ENCODE measurements around the gene FRAS1. TPM values are rescaled to one million over a fixed set of nuclear protein-coding genes. Genes with fewer than 3 reads are reported as not detected.

FRAS1 gene
- total and polyA plus RNA-seq, 4 experiments from 2014 or later: not detected

- H3K4me1 Mint-ChIP-seq: peaks cover 2 to 6% (median 4%) of the 10 kb centered on the region in 4 donors
- H3K4me3 Mint-ChIP-seq: no peak overlapping the region
- no peak overlapping the region for H3K4me3 ChIP-seq (ENCODE audit: low read length in 2 of 2)
- H3K9me3 ChIP-seq (ENCODE audit: control insufficient read depth in 1 of 2, low read length in 2 of 2): no peaks in the 10 kb centered on the region
- peaks cover 32 to 35% of the 10 kb centered on the region in 2 donors for H3K27me3 Mint-ChIP-seq
- no peaks in the 10 kb centered on the region for H3K36me3 Mint-ChIP-seq
- ChIA-PET POLR2A (ENCODE audit: partially characterized antibody) (no interaction called here), CTCF (ENCODE audit: partially characterized antibody) (no interaction called here)
- H3K27me3 ChIP-seq (ENCODE audit: insufficient read depth, low read length): peaks cover 14% of the 10 kb centered on the region
- intact Hi-C loops (cut with micrococcal nuclease): no loop called here
- H3K4me1 ChIP-seq (ENCODE audit: insufficient read depth, low read length): no peaks in the 10 kb centered on the region
- H3K36me3 ChIP-seq (ENCODE audit: insufficient read depth, low read length): no peaks in the 10 kb centered on the region
- no peak overlapping the region for H3K27ac ChIP-seq (ENCODE audit: low read depth, low read length)
- H3K9me3 Mint-ChIP-seq: peaks cover 0 to 2% (median 0%) of the 10 kb centered on the region in 8 donors
- DNase-seq: no peak
- no peak overlapping the region for H3K27ac Mint-ChIP-seq
Measured at GRCh38 chr4:78552389-78553042, 495.4 kb downstream of the FRAS1 start.

- DNase-seq: no peak
- H3K4me3 Mint-ChIP-seq: no peak overlapping the region
- H3K36me3 Mint-ChIP-seq: no peaks in the 10 kb centered on the region
- peaks cover 0 to 2% (median 0%) of the 10 kb centered on the region in 8 donors for H3K9me3 Mint-ChIP-seq
- H3K27ac ChIP-seq (ENCODE audit: low read depth, low read length): no peak overlapping the region
- no peaks in the 10 kb centered on the region for H3K4me1 ChIP-seq (ENCODE audit: insufficient read depth, low read length)
- H3K27me3 ChIP-seq (ENCODE audit: insufficient read depth, low read length): peaks cover 14% of the 10 kb centered on the region
- no peaks in the 10 kb centered on the region for H3K36me3 ChIP-seq (ENCODE audit: insufficient read depth, low read length)
- intact Hi-C loops (cut with micrococcal nuclease): no loop called here
- no peak overlapping the region for H3K4me3 ChIP-seq (ENCODE audit: low read length in 2 of 2)
- H3K27ac Mint-ChIP-seq: no peak overlapping the region
- no peaks in the 10 kb centered on the region for H3K9me3 ChIP-seq (ENCODE audit: control insufficient read depth in 1 of 2, low read length in 2 of 2)
- peaks cover 2 to 6% (median 4%) of the 10 kb centered on the region in 4 donors for H3K4me1 Mint-ChIP-seq
- peaks cover 32 to 35% of the 10 kb centered on the region in 2 donors for H3K27me3 Mint-ChIP-seq
- CTCF ChIA-PET (ENCODE audit: partially characterized antibody): no interaction called here
- POLR2A ChIA-PET (ENCODE audit: partially characterized antibody): no interaction called here
Measured at GRCh38 chr4:78553043-78553396, 495.9 kb downstream of the FRAS1 start.

DNA sequence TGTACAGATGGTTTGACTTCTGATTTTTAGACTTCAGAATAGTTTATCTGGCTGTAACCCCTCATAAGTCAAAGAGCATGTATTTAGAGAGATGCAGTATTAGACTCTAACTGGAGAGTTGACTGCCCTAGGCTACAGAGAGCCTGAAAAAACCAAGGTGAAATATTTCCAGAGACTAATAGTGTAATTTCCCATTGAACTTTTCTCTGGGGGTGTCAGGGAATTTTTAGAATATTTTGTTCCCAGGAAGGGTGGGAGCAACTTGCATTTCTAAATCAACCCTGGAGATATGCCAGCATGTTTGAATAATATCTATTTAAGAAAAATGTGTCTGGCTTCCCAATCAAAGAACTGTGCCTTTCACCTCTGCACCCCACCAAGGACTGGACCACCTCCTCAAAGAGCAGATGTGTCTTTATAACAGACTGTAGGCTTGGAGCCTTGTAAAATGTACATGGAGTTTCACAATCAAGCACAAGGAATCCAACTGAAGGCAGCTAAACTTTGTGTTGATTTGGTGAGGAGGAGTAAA, 496.5 kb downstream of the FRAS1 start:
- no peak for DNase-seq
- H3K4me1 ChIP-seq (ENCODE audit: insufficient read depth, low read length): no peaks in the 10 kb centered on the region
- H3K4me3 ChIP-seq (ENCODE audit: low read length in 2 of 2): no peak overlapping the region
- no peak overlapping the region for H3K27ac ChIP-seq (ENCODE audit: low read depth, low read length)
- Mint-ChIP-seq H3K36me3 (no peaks in the 10 kb centered on the region), H3K27me3 (peaks cover 32 to 35% of the 10 kb centered on the region in 2 donors), H3K4me3 (no peak overlapping the region), H3K9me3 (peaks cover 0 to 2% (median 0%) of the 10 kb centered on the region in 8 donors), H3K27ac (no peak overlapping the region), H3K4me1 (peaks cover 2 to 6% (median 4%) of the 10 kb centered on the region in 4 donors)
- intact Hi-C loops (cut with micrococcal nuclease): no loop called here
- H3K36me3 ChIP-seq (ENCODE audit: insufficient read depth, low read length): no peaks in the 10 kb centered on the region
- ChIA-PET POLR2A (ENCODE audit: partially characterized antibody) (no interaction called here), CTCF (ENCODE audit: partially characterized antibody) (interaction anchor here (0.6 kb wide), 1 partner anchor 134 kb away, joined by 3 read pairs; no protein-coding TSS in a partner anchor)
- peaks cover 14% of the 10 kb centered on the region for H3K27me3 ChIP-seq (ENCODE audit: insufficient read depth, low read length)
- H3K9me3 ChIP-seq (ENCODE audit: control insufficient read depth in 1 of 2, low read length in 2 of 2): no peaks in the 10 kb centered on the region

DNA sequence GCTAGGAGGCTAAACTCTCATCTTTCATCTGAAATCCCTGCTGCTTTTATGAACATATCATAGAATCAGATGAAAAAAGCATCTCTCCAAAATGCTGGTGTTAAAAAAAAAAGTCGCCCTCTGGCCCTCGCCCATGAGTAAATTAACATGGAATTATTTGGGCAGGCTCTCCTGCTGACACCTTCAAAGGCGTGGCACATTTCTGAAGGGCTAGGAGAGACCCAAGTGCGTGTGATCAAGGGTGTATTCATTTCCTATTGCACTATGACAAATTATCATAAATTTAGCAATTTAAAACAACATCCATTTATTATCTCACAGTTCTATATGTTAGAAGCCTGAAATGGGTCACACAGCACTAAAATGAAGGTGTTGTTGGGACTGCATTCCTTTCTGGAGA, 499.5 kb downstream of the FRAS1 start:
- no peaks in the 10 kb centered on the region for H3K36me3 ChIP-seq (ENCODE audit: insufficient read depth, low read length)
- no peaks in the 10 kb centered on the region for H3K4me1 Mint-ChIP-seq
- no peak overlapping the region for H3K4me3 Mint-ChIP-seq
- H3K27ac ChIP-seq (ENCODE audit: low read depth, low read length): no peak overlapping the region
- H3K36me3 Mint-ChIP-seq: no peaks in the 10 kb centered on the region
- H3K9me3 ChIP-seq (ENCODE audit: control insufficient read depth in 1 of 2, low read length in 2 of 2): no peaks in the 10 kb centered on the region
- H3K27me3 Mint-ChIP-seq: peaks cover 15 to 19% of the 10 kb centered on the region in 2 donors
- no peak for DNase-seq
- ChIA-PET CTCF (ENCODE audit: partially characterized antibody) (no interaction called here), POLR2A (ENCODE audit: partially characterized antibody) (no interaction called here)
- intact Hi-C loops (cut with micrococcal nuclease): no loop called here
- H3K9me3 Mint-ChIP-seq: peaks cover 0 to 2% (median 0%) of the 10 kb centered on the region in 8 donors
- no peaks in the 10 kb centered on the region for H3K4me1 ChIP-seq (ENCODE audit: insufficient read depth, low read length)
- no peak overlapping the region for H3K27ac Mint-ChIP-seq
- no peaks in the 10 kb centered on the region for H3K27me3 ChIP-seq (ENCODE audit: insufficient read depth, low read length)
- no peak overlapping the region for H3K4me3 ChIP-seq (ENCODE audit: low read length in 2 of 2)

DNA sequence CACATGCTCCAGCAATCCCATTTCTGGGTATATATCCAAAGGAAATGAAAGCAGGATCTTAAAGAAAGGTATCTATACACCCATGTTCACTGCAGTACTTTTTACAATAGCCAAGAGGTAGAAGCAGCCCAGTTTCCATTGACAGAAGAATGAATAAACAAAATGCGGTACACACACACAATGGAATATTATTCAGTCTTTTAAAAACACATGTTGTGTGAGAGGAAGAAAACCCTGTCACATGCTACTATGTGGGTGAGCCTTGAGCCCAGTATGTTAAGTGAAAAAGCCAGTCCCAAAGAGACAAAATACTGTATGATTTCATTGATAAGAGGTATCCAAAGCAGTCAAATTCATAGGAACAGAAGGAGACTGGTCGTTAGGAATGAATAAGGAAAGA, 500.7 kb downstream of the FRAS1 start:
- POLR2A ChIA-PET (ENCODE audit: partially characterized antibody): no interaction called here
- Histone ChIP-seq H3K9me3 (ENCODE audit: control insufficient read depth in 1 of 2, low read length in 2 of 2) (no peaks in the 10 kb centered on the region), H3K4me3 (ENCODE audit: low read length in 2 of 2) (no peak overlapping the region), H3K4me1 (ENCODE audit: insufficient read depth, low read length) (no peaks in the 10 kb centered on the region), H3K27me3 (ENCODE audit: insufficient read depth, low read length) (no peaks in the 10 kb centered on the region), H3K36me3 (ENCODE audit: insufficient read depth, low read length) (no peaks in the 10 kb centered on the region), H3K27ac (ENCODE audit: low read depth, low read length) (no peak overlapping the region)
- Mint-ChIP-seq H3K27ac (no peak overlapping the region), H3K27me3 (peaks cover 14 to 15% of the 10 kb centered on the region in 2 donors), H3K4me1 (no peaks in the 10 kb centered on the region), H3K9me3 (peaks cover 0 to 2% (median 0%) of the 10 kb centered on the region in 8 donors), H3K4me3 (no peak overlapping the region), H3K36me3 (no peaks in the 10 kb centered on the region)
- CTCF ChIA-PET (ENCODE audit: partially characterized antibody): no interaction called here
- no peak for DNase-seq
- intact Hi-C loops (cut with micrococcal nuclease): no loop called here

DNA sequence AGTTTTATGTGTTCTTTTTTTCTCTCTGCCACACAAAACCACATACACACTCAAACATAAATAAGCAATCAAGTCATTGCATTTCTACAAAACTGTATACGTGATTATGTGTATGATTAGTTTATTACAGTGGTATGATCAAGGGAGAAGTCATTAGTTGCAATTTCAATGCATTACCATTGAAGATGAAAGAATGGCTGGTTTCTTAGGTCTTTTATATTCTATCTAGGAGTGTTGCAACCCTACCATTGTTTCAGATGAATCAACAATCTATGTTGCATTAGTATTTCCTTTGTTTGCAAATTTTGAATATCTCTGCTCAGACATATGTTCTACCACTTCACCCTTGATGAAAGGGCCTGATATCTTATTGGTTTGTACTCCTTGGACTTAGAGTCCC, 501.3 kb downstream of the FRAS1 start:
- H3K36me3 ChIP-seq (ENCODE audit: insufficient read depth, low read length): no peaks in the 10 kb centered on the region
- intact Hi-C loops (cut with micrococcal nuclease): no loop called here
- no peak overlapping the region for H3K27ac ChIP-seq (ENCODE audit: low read depth, low read length)
- Mint-ChIP-seq H3K27ac (no peak overlapping the region), H3K4me3 (no peak overlapping the region), H3K4me1 (no peaks in the 10 kb centered on the region), H3K27me3 (peaks cover 11 to 14% of the 10 kb centered on the region in 2 donors), H3K36me3 (no peaks in the 10 kb centered on the region), H3K9me3 (peaks cover 0 to 2% (median 0%) of the 10 kb centered on the region in 8 donors)
- H3K27me3 ChIP-seq (ENCODE audit: insufficient read depth, low read length): no peaks in the 10 kb centered on the region
- no peaks in the 10 kb centered on the region for H3K9me3 ChIP-seq (ENCODE audit: control insufficient read depth in 1 of 2, low read length in 2 of 2)
- POLR2A ChIA-PET (ENCODE audit: partially characterized antibody): no interaction called here
- H3K4me3 ChIP-seq (ENCODE audit: low read length in 2 of 2): no peak overlapping the region
- no peaks in the 10 kb centered on the region for H3K4me1 ChIP-seq (ENCODE audit: insufficient read depth, low read length)
- CTCF ChIA-PET (ENCODE audit: partially characterized antibody): no interaction called here
- DNase-seq: no peak

DNA sequence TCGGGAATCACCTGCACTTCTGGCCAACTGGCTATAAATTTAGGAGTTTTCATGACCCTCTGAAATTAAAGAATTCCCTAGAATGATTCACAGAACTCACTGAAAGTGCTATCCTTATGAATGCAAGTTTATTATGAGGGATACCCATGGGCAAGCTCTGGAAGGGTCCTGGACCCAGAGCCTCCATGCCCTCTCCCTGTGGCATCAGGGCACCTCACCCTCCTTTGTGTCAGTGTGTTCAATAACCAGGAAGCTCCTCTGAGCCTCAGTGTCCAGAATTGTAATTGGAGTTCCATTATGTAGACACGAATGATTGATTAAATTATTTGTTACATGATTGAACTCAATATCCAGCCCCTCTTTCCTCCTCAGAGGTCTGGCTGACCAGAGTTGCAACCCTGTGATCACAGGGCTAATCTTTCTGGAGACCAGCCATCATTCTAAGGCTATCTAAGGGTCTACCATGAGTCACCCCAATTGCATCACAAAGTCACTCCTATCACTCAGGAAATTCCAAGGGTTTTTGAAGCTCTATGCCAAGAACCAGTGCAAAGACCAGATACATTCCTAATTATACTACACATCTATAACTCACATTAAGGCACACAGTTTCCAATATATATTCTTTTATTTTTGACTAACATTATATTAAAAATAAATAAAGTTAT, 503.3 kb downstream of the FRAS1 start:
- Mint-ChIP-seq H3K36me3 (no peaks in the 10 kb centered on the region), H3K4me3 (no peak overlapping the region), H3K9me3 (peaks cover 0 to 2% (median 0%) of the 10 kb centered on the region in 8 donors), H3K27ac (no peak overlapping the region), H3K4me1 (no peaks in the 10 kb centered on the region), H3K27me3 (peaks cover 8% of the 10 kb centered on the region in 2 donors)
- Histone ChIP-seq H3K27ac (ENCODE audit: low read depth, low read length) (no peak overlapping the region), H3K27me3 (ENCODE audit: insufficient read depth, low read length) (no peaks in the 10 kb centered on the region), H3K4me3 (ENCODE audit: low read length in 2 of 2) (no peak overlapping the region), H3K9me3 (ENCODE audit: control insufficient read depth in 1 of 2, low read length in 2 of 2) (no peaks in the 10 kb centered on the region), H3K4me1 (ENCODE audit: insufficient read depth, low read length) (no peaks in the 10 kb centered on the region), H3K36me3 (ENCODE audit: insufficient read depth, low read length) (no peaks in the 10 kb centered on the region)
- CTCF ChIA-PET (ENCODE audit: partially characterized antibody): no interaction called here
- no peak for DNase-seq
- POLR2A ChIA-PET (ENCODE audit: partially characterized antibody): no interaction called here
- intact Hi-C loops (cut with micrococcal nuclease): no loop called here

All from CD4-positive, alpha-beta memory T cell (primary cell).